Endodermal cell (in vitro differentiated cells): Measurements from ENCODE around the gene USP49. TPM values are rescaled to one million over a fixed set of nuclear protein-coding genes. Genes with fewer than 3 reads are reported as not detected.

Source experiments
- DNase-seq: peaks from one replicate; pipeline ENCODE4 v3.0.0-alpha.2; 2017
- H3K27ac ChIP-seq: 2 replicates; pipeline ENCODE4 v1.5.1; 2013; ENCODE audit warnings: mild to moderate bottlenecking, low read depth, low read length, moderate library complexity
- H3K27me3 ChIP-seq: 2 replicates; pipeline ENCODE4 v1.6.1; 2013; ENCODE audit warnings: mild to moderate bottlenecking, low read length, moderate library complexity; ENCODE audit not compliant: insufficient read depth, control insufficient read depth, poor library complexity, severe bottlenecking
- H3K36me3 ChIP-seq: 2 replicates; pipeline ENCODE4 v1.7.0; 2013; ENCODE audit warnings: mild to moderate bottlenecking, low read length, moderate library complexity; ENCODE audit not compliant: control insufficient read depth, insufficient read depth
- H3K4me1 ChIP-seq: one replicate; pipeline ENCODE4 v1.7.0; 2013; ENCODE audit warnings: low read length; ENCODE audit not compliant: control insufficient read depth, insufficient read depth
- H3K4me3 ChIP-seq: 2 replicates; pipeline ENCODE4 v1.5.1; 2013; ENCODE audit warnings: mild to moderate bottlenecking, low read length, moderate library complexity
- H3K9ac ChIP-seq: 2 replicates; pipeline ENCODE4 v1.6.1; 2013; ENCODE audit warnings: mild to moderate bottlenecking, low read length, moderate library complexity; ENCODE audit not compliant: poor library complexity, severe bottlenecking; ENCODE audit errors: extremely low read depth
- H3K9me3 ChIP-seq: 2 replicates; pipeline ENCODE4 v1.6.1; 2013; ENCODE audit warnings: mild to moderate bottlenecking, low read length, moderate library complexity; ENCODE audit not compliant: control insufficient read depth
- H3K27ac Mint-ChIP-seq: 2 replicates; pipeline ENCODE4 v1.8.0; 2020; ENCODE audit warnings: mixed read lengths
- H3K27me3 Mint-ChIP-seq: 2 replicates; pipeline ENCODE4 v1.8.0; 2021; ENCODE audit warnings: mild to moderate bottlenecking, mixed read lengths; ENCODE audit not compliant: insufficient read depth
- H3K36me3 Mint-ChIP-seq: 2 replicates; pipeline ENCODE4 v1.8.0; 2020; ENCODE audit warnings: low read depth, mixed read lengths
- H3K4me1 Mint-ChIP-seq: 2 replicates; pipeline ENCODE4 v1.8.0; 2020; ENCODE audit warnings: mixed read lengths
- H3K4me3 Mint-ChIP-seq: 2 replicates; pipeline ENCODE4 v1.8.0; 2020; ENCODE audit warnings: mild to moderate bottlenecking, moderate library complexity, mixed read lengths
- H3K9me3 Mint-ChIP-seq: 2 replicates; pipeline ENCODE4 v1.8.0; 2020; ENCODE audit warnings: mild to moderate bottlenecking, mixed read lengths
- CTCF ChIP-seq: fragments of 200-600 bp; sonication (generic); conservative IDR thresholded peaks from 2 replicates; pipeline ENCODE4 v1.5.0; 2021; ENCODE audit warnings: antibody characterized with exemption, mild to moderate bottlenecking
- WGBS, 2 experiments: methylation state at CpG; one replicate each; pipeline versions ENCODE4 v1.1.5 to v1.1.7; 2013; ENCODE audit warnings: missing lambda C conversion rate in 2 of 2, mixed read lengths in 1 of 2; ENCODE audit not compliant: insufficient coverage in 1 of 2, insufficient read length in 1 of 2; 5-methylcytosine and 5-hydroxymethylcytosine counted together
- total RNA-seq, 2 donors: library from RNA; stranded (reverse); fragmentation: NEBNext Ultra II Directional in 1 of 2; extraction: Animal tissue kit (Norgen Biotek cat#: 25700) in 1 of 2; gene quantifications; 2 replicates in 1 of 2; 3 replicates in 1 of 2; pipeline ENCODE4 v1.2.1, GENCODE V29; 2021

The USP49 gene
- total RNA-seq, 2 donors from 2014 or later, result 14.0 to 18.9 TPM

- Mint-ChIP-seq H3K27me3 (no peaks in the 10 kb centered on the region), H3K36me3 (peaks cover 29% of the 10 kb centered on the region), H3K4me1 (peaks cover 5% of the 10 kb centered on the region), H3K27ac (no peak overlapping the region), H3K9me3 (no peaks in the 10 kb centered on the region), H3K4me3 (no peak overlapping the region)
- no peaks in the 10 kb centered on the region for H3K4me1 ChIP-seq
- H3K36me3 ChIP-seq, result peaks cover 29% of the 10 kb centered on the region
- TF ChIP-seq CTCF, result no peak
- no peak overlapping the region for H3K4me3 ChIP-seq
- H3K27me3 ChIP-seq, result no peaks in the 10 kb centered on the region
- H3K27ac ChIP-seq, result no peak overlapping the region
- no peaks in the 10 kb centered on the region for H3K9me3 ChIP-seq
- 100% methylated on average over 1 of the region's 1 CpG; no CpG with 5 or more reads in 1 of the 2 experiments for WGBS, 2 experiments
- no peak overlapping the region for H3K9ac ChIP-seq
- DNase-seq, result no peak
These were observed 5.7 kb upstream of the USP49 start for GRCh38 chr6:41900861-41901260.

- Histone ChIP-seq H3K27me3 (no peaks in the 10 kb centered on the region), H3K9me3 (no peaks in the 10 kb centered on the region), H3K9ac (peak overlapping the region; percentile 60), H3K4me3 (peak overlapping the region; percentile 87), H3K4me1 (no peaks in the 10 kb centered on the region), H3K27ac (no peak overlapping the region), H3K36me3 (peaks cover 10% of the 10 kb centered on the region)
- Mint-ChIP-seq H3K27ac (peak overlapping the region; percentile 94), H3K9me3 (no peaks in the 10 kb centered on the region), H3K27me3 (no peaks in the 10 kb centered on the region), H3K36me3 (peaks cover 10% of the 10 kb centered on the region), H3K4me1 (peaks cover 9% of the 10 kb centered on the region), H3K4me3 (no peak overlapping the region)
- 68 to 80% methylated on average over 1 to 3 of the region's 3 CpGs for WGBS, 2 experiments
- no peak for TF ChIP-seq CTCF
- no peak for DNase-seq
These were observed 1.1 kb upstream of the USP49 start for GRCh38 chr6:41896281-41896680.

GRCh38 chr6:41894366-41895299 is 542 bp downstream of the USP49 start:
- no peaks in the 10 kb centered on the region for H3K9me3 ChIP-seq
- WGBS, 2 experiments, result 0 to 5% methylated on average over 8 to 48 of the region's 56 CpGs
- H3K27me3 Mint-ChIP-seq, result no peaks in the 10 kb centered on the region
- H3K27ac ChIP-seq, result peak overlapping the region; percentile 98
- no peaks in the 10 kb centered on the region for H3K4me1 ChIP-seq
- peaks cover 9% of the 10 kb centered on the region for H3K4me1 Mint-ChIP-seq
- no peaks in the 10 kb centered on the region for H3K9me3 Mint-ChIP-seq
- DNase-seq, result peak; percentile 75
- H3K27ac Mint-ChIP-seq, result peak overlapping the region; percentile 94
- H3K4me3 ChIP-seq, result peak overlapping the region; percentile 87
- H3K36me3 Mint-ChIP-seq, result no peaks in the 10 kb centered on the region
- no peak overlapping the region for H3K4me3 Mint-ChIP-seq
- TF ChIP-seq CTCF, result no peak
- H3K9ac ChIP-seq, result peak overlapping the region; percentile 77
- H3K27me3 ChIP-seq, result no peaks in the 10 kb centered on the region
- no peaks in the 10 kb centered on the region for H3K36me3 ChIP-seq
